Caco-2 (cell line): Measurements from ENCODE around the gene SIDT2. TPM values are rescaled to one million over a fixed set of nuclear protein-coding genes. Genes with fewer than 3 reads are reported as not detected.
A peak's percentile ranks its signal among the peaks of the same experiment; 100 is the strongest.

ENCODE experiments used
- BruUV-seq: library from RNA; stranded (reverse); fragments of 400-500 nt; replicated peaks from 2 replicates; lab custom pipeline; 2021; lab: Mats Ljungman, UMichigan
- CTCF ChIA-PET: fragments of 300-600 bp; sonication (Branson Sonifier 250); formaldehyde crosslinking; loops from one replicate; lab custom pipeline; 2022; ENCODE audit warnings: antibody characterized with exemption; lab: Charles Lee
- POLR2A ChIA-PET: fragments of 300-600 bp; sonication (Branson Sonifier 250); formaldehyde crosslinking; loops from one replicate; lab custom pipeline; 2022; ENCODE audit warnings: antibody characterized with exemption; lab: Charles Lee
- DNase-seq, 2 experiments: peaks; one replicate each; pipeline versions ENCODE4 v3.0.0 to v3.0.0-alpha.2; 2020 to 2022
- H3K27me3 ChIP-seq: replicated peaks from 2 replicates; pipeline ENCODE4 v1.6.0; 2011; ENCODE audit warnings: low read length; ENCODE audit not compliant: control insufficient read depth, insufficient read depth
- H3K36me3 ChIP-seq: 2 replicates; pipeline ENCODE4 v1.5.1; 2011; ENCODE audit warnings: low read length; ENCODE audit not compliant: control insufficient read depth, insufficient read depth
- H3K4me1 ChIP-seq: fragments of 250-450 bp; sonication (Bioruptor Pico); 2 replicates; pipeline ENCODE4 v1.5.1; 2020; ENCODE audit warnings: mild to moderate bottlenecking
- H3K4me3 ChIP-seq: 2 replicates; pipeline ENCODE4 v1.5.1; 2011; ENCODE audit warnings: low read depth, mild to moderate bottlenecking, control low read depth, low read length
- H3K9me3 ChIP-seq: fragments of 250-450 bp; sonication (Bioruptor Pico); 2 replicates; pipeline ENCODE4 v1.5.1; 2020; ENCODE audit warnings: mild to moderate bottlenecking, moderate library complexity
- H3K27ac Mint-ChIP-seq: one replicate; pipeline ENCODE4 v1.8.0; 2022; ENCODE audit warnings: mixed read lengths; ENCODE audit not compliant: unreplicated experiment
- H3K27me3 Mint-ChIP-seq: one replicate; pipeline ENCODE4 v1.8.0; 2022; ENCODE audit warnings: mixed read lengths; ENCODE audit not compliant: insufficient read depth, unreplicated experiment
- H3K36me3 Mint-ChIP-seq: one replicate; pipeline ENCODE4 v1.8.0; 2022; ENCODE audit warnings: mild to moderate bottlenecking, mixed read lengths; ENCODE audit not compliant: insufficient read depth, unreplicated experiment
- H3K4me1 Mint-ChIP-seq: one replicate; pipeline ENCODE4 v1.8.0; 2022; ENCODE audit warnings: low read depth, mixed read lengths; ENCODE audit not compliant: unreplicated experiment
- H3K4me3 Mint-ChIP-seq: one replicate; pipeline ENCODE4 v1.8.0; 2022; ENCODE audit warnings: mild to moderate bottlenecking, moderate library complexity, mixed read lengths; ENCODE audit not compliant: unreplicated experiment
- H3K9me3 Mint-ChIP-seq: one replicate; pipeline ENCODE4 v1.8.0; 2022; ENCODE audit warnings: mixed read lengths; ENCODE audit not compliant: unreplicated experiment
- CTCF ChIP-seq, 2 experiments: fragments of 200-600 bp in 1 of 2; IDR thresholded peaks; 1 replicate in 1 of 2; 2 replicates in 1 of 2; pipeline versions ENCODE4 v1.5.1 to v1.8.0; 2011 to 2022; ENCODE audit warnings: antibody characterized with exemption in 1 of 2, control low read depth in 1 of 2, inconsistent platforms in 1 of 2, low read depth in 1 of 2, low read length in 1 of 2, mild to moderate bottlenecking in 1 of 2, moderate library complexity in 1 of 2; ENCODE audit not compliant: insufficient read depth in 1 of 2, severe bottlenecking in 1 of 2, unreplicated experiment in 1 of 2
- intact Hi-C: fragments of 100-400 bp; cut with micrococcal nuclease; formaldehyde crosslinking; loops from one replicate; pipeline ENCODE4 v1.10.0; 2022; ENCODE audit not compliant: unreplicated experiment
- total RNA-seq: library from RNA; stranded (reverse); gene quantifications from 2 replicates; pipeline ENCODE4 v1.2.3, GENCODE V29; 2022

Gene SIDT2
- total RNA-seq, 1 experiment from 2014 or later: 61.7 TPM

DNA sequence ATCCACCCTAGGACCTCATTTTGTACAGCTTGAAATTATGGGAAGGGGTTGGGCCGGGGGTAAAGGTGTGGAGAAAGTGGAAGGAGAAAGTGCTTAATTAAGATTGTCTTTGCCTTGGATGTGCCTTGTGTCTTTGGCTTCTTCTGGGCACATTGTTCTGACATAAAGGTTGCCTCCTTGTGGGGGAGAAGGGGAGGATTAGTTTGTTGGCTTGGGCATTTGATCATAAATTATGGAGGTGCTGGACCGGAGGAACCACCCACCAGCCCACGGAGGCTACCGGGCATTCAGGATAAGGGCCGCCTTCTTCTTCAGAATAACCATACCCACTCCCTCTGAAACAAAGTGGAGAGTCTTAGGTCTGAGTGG, 33.2 kb upstream of the SIDT2 start:
- DNase-seq: peak in 1 of 2 experiments; percentile 25
- POLR2A ChIA-PET: interaction anchor here (1.7 to 2.4 kb wide), 4 partner anchors 33 to 182 kb away, joined by 5 to 21 read pairs (median 12); partner anchors contain the start of genes CEP164, SIDT2 and SIK3
- Histone ChIP-seq H3K4me3 (peak overlapping the region; percentile 89), H3K27me3 (no peaks in the 10 kb centered on the region), H3K4me1 (peaks cover 6% of the 10 kb centered on the region; the same call in 1 of the 2 replicates), H3K9me3 (no peaks in the 10 kb centered on the region), H3K36me3 (peaks cover 4% of the 10 kb centered on the region; the same call in 1 of the 2 replicates)
- Mint-ChIP-seq H3K4me1 (peaks cover 6% of the 10 kb centered on the region), H3K9me3 (no peaks in the 10 kb centered on the region), H3K27me3 (no peaks in the 10 kb centered on the region), H3K4me3 (peak overlapping the region; percentile 98), H3K27ac (peak overlapping the region; percentile 95), H3K36me3 (peaks cover 70% of the 10 kb centered on the region)
- no peak for TF ChIP-seq CTCF (IDR thresholded peaks at IDR 0.05; ENCODE audit: insufficient read depth in 1 of 2, low read depth in 1 of 2, low read length in 1 of 2, severe bottlenecking in 1 of 2, unreplicated experiment in 1 of 2)
- CTCF ChIA-PET: interaction anchor here (1.7 to 3.0 kb wide), 2 partner anchors 34 to 81 kb away, joined by 4 to 14 read pairs; partner anchors contain the start of gene SIDT2
- intact Hi-C loops: no loop called here
- TSS peak; percentile 55 for BruUV-seq

GRCh38 chr11:117146521-117146920, 32.0 kb upstream of the SIDT2 start:
- H3K27me3 Mint-ChIP-seq: no peaks in the 10 kb centered on the region
- Histone ChIP-seq H3K9me3 (no peaks in the 10 kb centered on the region), H3K36me3 (peaks cover 4% of the 10 kb centered on the region; the same call in 1 of the 2 replicates), H3K4me1 (peaks cover 6% of the 10 kb centered on the region; the same call in 1 of the 2 replicates), H3K4me3 (no peak overlapping the region), H3K27me3 (no peaks in the 10 kb centered on the region)
- intact Hi-C loops: no loop called here
- peaks cover 6% of the 10 kb centered on the region for H3K4me1 Mint-ChIP-seq
- H3K9me3 Mint-ChIP-seq: no peaks in the 10 kb centered on the region
- no TSS peak for BruUV-seq
- POLR2A ChIA-PET: interaction anchor here (0.7 to 1.9 kb wide), 2 partner anchors 32 to 257 kb away, joined by 5 to 9 read pairs; partner anchors contain the start of gene SIDT2
- peaks cover 77% of the 10 kb centered on the region for H3K36me3 Mint-ChIP-seq
- no peak for DNase-seq
- no peak for TF ChIP-seq CTCF (IDR thresholded peaks at IDR 0.05; ENCODE audit: insufficient read depth in 1 of 2, low read depth in 1 of 2, low read length in 1 of 2, severe bottlenecking in 1 of 2, unreplicated experiment in 1 of 2)
- CTCF ChIA-PET: no interaction called here
- peak overlapping the region; percentile 95 for H3K27ac Mint-ChIP-seq
- H3K4me3 Mint-ChIP-seq: peak overlapping the region; percentile 98

GRCh38 chr11:117152066-117152465, 26.5 kb upstream of the SIDT2 start:
- POLR2A ChIA-PET: no interaction called here
- BruUV-seq: no TSS peak
- intact Hi-C loops: no loop called here
- Histone ChIP-seq H3K4me3 (no peak overlapping the region), H3K27me3 (no peaks in the 10 kb centered on the region), H3K36me3 (peaks cover 3% of the 10 kb centered on the region; the same call in 1 of the 2 replicates), H3K4me1 (no peaks in the 10 kb centered on the region; the same call in 1 of the 2 replicates), H3K9me3 (no peaks in the 10 kb centered on the region)
- no peak for TF ChIP-seq CTCF (IDR thresholded peaks at IDR 0.05; ENCODE audit: insufficient read depth in 1 of 2, low read depth in 1 of 2, low read length in 1 of 2, severe bottlenecking in 1 of 2, unreplicated experiment in 1 of 2)
- H3K36me3 Mint-ChIP-seq: peaks cover 93% of the 10 kb centered on the region
- CTCF ChIA-PET: interaction anchor here (0.8 kb wide), 1 partner anchor 28 kb away, joined by 3 read pairs; no protein-coding TSS in a partner anchor
- DNase-seq: no peak
- H3K27ac Mint-ChIP-seq: no peak overlapping the region
- no peaks in the 10 kb centered on the region for H3K27me3 Mint-ChIP-seq
- H3K9me3 Mint-ChIP-seq: no peaks in the 10 kb centered on the region
- H3K4me1 Mint-ChIP-seq: no peaks in the 10 kb centered on the region
- no peak overlapping the region for H3K4me3 Mint-ChIP-seq
